ENCODE results near the gene OLIG1.

OLIG1 gene

DNA sequence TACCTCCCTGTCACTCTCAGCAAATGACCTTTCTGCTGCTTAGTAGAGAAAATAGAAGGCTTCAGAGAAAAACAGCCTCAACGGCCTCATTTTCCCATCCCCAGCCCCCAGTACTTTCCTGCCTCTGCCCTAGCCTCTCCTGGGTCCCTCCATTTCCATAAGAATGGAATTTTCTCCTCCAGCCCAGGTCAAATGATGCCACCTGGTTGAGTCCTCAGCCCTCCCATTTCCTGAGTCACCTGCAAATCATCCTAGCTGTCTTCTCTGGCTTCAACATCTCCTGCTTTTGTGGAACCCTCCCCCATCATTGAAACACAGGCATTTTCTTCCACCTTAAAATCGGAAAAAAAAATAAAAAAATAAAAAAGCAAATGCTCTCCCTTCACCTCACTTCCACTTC is 35.1 kb downstream of the OLIG1 start:
- no peak overlapping the region for H3K4me3 ChIP-seq (ENCODE audit: low read depth, low read length)
- DNase-seq: no peak
- peaks cover 52% of the 10 kb centered on the region for H3K27me3 ChIP-seq
- H3K9me3 ChIP-seq: no peaks in the 10 kb centered on the region
- TF ChIP-seq, protein P1, sequence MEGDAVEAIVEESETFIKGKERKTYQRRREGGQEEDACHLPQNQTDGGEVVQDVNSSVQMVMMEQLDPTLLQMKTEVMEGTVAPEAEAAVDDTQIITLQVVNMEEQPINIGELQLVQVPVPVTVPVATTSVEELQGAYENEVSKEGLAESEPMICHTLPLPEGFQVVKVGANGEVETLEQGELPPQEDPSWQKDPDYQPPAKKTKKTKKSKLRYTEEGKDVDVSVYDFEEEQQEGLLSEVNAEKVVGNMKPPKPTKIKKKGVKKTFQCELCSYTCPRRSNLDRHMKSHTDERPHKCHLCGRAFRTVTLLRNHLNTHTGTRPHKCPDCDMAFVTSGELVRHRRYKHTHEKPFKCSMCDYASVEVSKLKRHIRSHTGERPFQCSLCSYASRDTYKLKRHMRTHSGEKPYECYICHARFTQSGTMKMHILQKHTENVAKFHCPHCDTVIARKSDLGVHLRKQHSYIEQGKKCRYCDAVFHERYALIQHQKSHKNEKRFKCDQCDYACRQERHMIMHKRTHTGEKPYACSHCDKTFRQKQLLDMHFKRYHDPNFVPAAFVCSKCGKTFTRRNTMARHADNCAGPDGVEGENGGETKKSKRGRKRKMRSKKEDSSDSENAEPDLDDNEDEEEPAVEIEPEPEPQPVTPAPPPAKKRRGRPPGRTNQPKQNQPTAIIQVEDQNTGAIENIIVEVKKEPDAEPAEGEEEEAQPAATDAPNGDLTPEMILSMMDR (IDR thresholded peaks at IDR 0.05; ENCODE audit: low read depth, low read length): no peak
- H3K4me1 ChIP-seq: no peaks in the 10 kb centered on the region
- no peaks in the 10 kb centered on the region for H3K36me3 ChIP-seq

DNA sequence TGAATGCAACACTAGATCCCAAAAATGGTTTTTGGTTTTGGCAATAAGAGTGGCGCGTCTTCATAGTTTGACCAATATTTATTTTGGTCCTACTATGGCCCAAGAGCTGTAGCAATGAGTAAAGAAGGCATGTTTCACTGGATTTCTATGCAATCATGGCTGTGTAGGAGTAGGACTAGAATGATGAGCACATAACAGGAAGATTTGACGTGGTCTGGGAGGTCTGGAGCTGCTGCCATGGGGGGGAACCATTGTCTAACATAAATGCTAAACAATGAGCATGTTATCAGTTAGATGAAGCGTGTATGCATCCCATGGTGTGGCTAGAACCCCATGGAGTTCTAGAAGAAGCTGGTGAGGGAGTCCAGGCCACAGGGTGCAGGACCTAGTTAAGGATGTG is 38.3 kb downstream of the OLIG1 start:
- no peak for DNase-seq
- peaks cover 57% of the 10 kb centered on the region for H3K27me3 ChIP-seq
- TF ChIP-seq, protein P1 (IDR thresholded peaks at IDR 0.05; ENCODE audit: low read depth, low read length): no peak
- H3K9me3 ChIP-seq: no peaks in the 10 kb centered on the region
- H3K4me3 ChIP-seq (ENCODE audit: low read depth, low read length): no peak overlapping the region
- no peaks in the 10 kb centered on the region for H3K4me1 ChIP-seq
- no peaks in the 10 kb centered on the region for H3K36me3 ChIP-seq

DNA sequence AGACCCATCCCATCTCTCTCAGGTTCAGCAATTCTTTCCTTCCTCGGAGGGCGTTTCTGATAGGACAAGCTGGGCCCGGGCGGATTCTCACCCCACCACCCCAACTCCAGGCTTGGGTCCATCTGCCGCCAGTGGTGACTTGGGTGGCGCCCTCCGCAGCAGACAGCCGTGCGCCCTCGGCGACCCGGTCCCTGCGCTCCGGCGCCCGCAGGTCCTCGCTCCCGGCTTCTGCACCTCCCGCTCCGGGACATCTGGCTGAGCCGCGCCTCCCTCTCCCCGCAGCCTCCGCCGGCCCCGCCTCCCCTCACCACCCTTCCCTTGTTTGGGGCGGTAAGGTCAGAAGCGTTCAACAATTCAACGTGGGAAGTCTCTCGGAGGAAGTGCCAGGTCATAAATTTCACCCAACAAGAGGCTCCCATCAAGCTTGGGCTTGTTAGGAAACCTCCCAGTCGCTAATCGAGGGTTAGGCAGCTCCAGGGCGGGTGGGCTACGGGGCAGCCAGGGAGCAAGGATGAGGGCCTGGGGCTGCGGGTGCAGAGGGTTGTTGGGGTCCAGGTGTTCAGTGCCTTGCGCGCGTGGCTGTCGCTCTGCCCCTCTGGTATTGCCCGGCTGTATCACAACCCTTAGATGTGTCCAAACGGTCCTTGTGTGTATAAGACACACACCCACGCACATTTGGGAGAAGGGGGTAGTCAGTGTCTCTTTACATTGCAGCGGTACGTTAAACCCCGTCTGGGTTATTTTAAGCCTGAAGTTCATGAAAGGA is 39.8 kb downstream of the OLIG1 start:
- DNase-seq: no peak

DNA sequence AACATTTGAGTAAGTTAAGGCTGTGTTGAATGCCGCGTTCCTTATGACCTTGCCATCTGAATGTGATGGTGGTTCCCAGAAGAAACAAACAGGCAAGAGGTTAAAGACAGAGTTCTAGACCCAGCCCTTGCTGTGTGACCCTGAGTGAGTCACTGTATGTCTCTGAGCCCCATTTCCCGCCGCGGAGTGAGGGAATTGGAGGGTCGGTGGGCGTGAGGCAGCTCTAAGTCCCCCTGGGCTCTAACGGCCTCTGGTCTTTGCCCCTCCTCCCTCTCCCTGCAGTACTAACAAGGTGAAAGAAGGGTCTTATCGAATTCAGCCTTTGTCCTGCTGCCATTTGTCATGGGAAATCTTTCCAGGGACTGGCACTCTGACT is 40.4 kb downstream of the OLIG1 start:
- H3K4me1 ChIP-seq: no peaks in the 10 kb centered on the region
- H3K9me3 ChIP-seq: no peaks in the 10 kb centered on the region
- H3K27me3 ChIP-seq: peaks cover 62% of the 10 kb centered on the region

More for the DNA sequence above, 39.8 kb downstream of the OLIG1 start:
- H3K36me3 ChIP-seq: no peaks in the 10 kb centered on the region
- H3K4me3 ChIP-seq (ENCODE audit: low read depth, low read length): no peak overlapping the region
- H3K4me1 ChIP-seq: no peaks in the 10 kb centered on the region
- no peaks in the 10 kb centered on the region for H3K9me3 ChIP-seq
- H3K27me3 ChIP-seq: peaks cover 57% of the 10 kb centered on the region
- TF ChIP-seq, protein P1 (IDR thresholded peaks at IDR 0.05; ENCODE audit: low read depth, low read length): no peak

DNA sequence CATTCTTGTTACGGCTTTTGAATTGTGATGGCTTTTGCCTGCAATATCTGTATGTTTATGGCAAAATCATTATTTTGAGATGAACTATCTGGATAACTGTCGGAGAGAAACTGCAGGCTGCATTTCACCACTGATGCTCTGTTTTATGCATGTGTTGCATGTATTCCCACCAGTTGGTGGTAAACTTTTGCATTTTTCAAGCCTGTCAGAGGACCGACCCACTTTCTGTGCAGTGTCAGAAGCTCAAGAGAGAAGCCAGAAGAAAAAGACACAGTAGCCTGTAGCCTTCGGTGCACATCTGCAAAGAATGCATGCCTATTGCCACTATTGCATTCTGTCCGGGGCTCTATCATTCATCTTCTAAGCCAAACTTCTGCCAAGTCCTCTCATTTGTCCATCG is 41.6 kb downstream of the OLIG1 start:
- H3K36me3 ChIP-seq: no peaks in the 10 kb centered on the region
- peaks cover 71% of the 10 kb centered on the region for H3K27me3 ChIP-seq
- H3K9me3 ChIP-seq: no peaks in the 10 kb centered on the region
- DNase-seq: no peak
- H3K4me3 ChIP-seq (ENCODE audit: low read depth, low read length): no peak overlapping the region
- TF ChIP-seq, protein P1 (IDR thresholded peaks at IDR 0.05; ENCODE audit: low read depth, low read length): no peak
- no peaks in the 10 kb centered on the region for H3K4me1 ChIP-seq

More for the DNA sequence above, 40.4 kb downstream of the OLIG1 start:
- Histone ChIP-seq H3K36me3 (no peaks in the 10 kb centered on the region), H3K4me3 (ENCODE audit: low read depth, low read length) (no peak overlapping the region)
- DNase-seq: no peak
- TF ChIP-seq, protein P1 (IDR thresholded peaks at IDR 0.05; ENCODE audit: low read depth, low read length): no peak

DNA sequence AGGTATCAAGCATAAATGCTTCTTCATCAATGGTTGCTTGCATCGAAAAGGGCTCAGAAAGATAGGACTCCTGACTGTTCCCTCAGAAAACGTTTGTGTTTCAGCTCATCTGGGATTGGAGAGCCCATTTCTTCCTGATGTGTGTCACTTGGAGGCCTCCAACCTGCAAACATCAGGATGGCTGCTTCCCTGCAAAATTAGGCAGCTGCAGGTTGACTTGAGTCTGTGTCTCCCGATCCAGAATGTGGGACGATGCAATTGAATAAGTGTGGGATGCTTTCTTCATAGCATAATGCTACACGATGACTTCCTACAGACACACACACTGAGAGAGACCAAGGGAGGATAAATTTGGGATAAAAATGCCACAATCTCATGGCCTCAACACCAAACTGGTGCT is 42.2 kb downstream of the OLIG1 start:
- TF ChIP-seq, protein P1 (IDR thresholded peaks at IDR 0.05; ENCODE audit: low read depth, low read length): no peak
- no peaks in the 10 kb centered on the region for H3K36me3 ChIP-seq
- peaks cover 71% of the 10 kb centered on the region for H3K27me3 ChIP-seq
- H3K4me3 ChIP-seq (ENCODE audit: low read depth, low read length): no peak overlapping the region
- H3K4me1 ChIP-seq: no peaks in the 10 kb centered on the region
- H3K9me3 ChIP-seq: no peaks in the 10 kb centered on the region
- DNase-seq: no peak
